Measurements from ENCODE around the gene SLC17A2.
"Not testable (repeated sequence)": the region's sequence is repeated elsewhere in the genome, so short reads cannot be mapped to it uniquely, and the experiment has no call there.

Gene SLC17A2

DNA sequence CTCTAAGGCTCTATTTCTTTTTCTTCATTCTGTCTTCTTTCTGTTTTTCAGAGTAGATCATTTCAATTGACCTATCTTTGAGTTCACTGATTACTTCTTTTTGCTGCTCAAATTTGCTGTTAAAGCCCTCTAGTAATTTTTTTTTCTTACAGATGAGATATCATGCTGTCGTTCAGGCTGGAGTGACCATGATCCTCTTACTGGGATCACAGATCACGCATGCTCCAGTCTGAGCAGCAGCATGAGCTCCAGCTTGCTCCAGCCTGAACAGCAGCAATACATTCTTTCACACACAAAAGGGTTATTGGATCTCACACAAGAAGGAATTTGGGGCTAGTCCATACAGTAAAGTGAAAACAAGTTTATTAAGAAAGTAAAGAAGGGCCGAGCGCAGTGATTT lies 19.8 kb upstream of the SLC17A2 start:
- DNase-seq, result no peak

GRCh38 chr6:25949695-25950094 lies 19.2 kb upstream of the SLC17A2 start:
- DNase-seq, result no peak

DNA sequence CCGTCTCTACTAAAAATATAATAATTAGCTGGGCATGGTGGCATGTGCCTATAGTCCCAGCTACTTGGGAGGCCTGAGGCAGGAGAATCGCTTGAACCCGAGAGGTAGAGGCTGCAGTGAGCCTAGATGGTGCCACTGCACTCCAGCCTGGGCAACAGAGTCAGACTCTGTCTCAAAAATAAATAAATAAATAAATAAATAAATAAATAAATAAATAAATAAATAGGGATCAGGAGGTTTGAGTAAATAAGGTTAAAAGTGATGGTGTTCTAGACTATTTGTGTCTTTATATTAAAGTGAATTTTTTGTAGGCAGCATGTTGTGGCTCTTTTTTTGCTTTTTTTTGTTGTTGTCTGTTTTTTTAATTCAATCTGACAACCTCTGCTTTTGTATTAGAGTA lies 17.0 kb upstream of the SLC17A2 start:
- DNase-seq, result not testable (repeated sequence)

DNA sequence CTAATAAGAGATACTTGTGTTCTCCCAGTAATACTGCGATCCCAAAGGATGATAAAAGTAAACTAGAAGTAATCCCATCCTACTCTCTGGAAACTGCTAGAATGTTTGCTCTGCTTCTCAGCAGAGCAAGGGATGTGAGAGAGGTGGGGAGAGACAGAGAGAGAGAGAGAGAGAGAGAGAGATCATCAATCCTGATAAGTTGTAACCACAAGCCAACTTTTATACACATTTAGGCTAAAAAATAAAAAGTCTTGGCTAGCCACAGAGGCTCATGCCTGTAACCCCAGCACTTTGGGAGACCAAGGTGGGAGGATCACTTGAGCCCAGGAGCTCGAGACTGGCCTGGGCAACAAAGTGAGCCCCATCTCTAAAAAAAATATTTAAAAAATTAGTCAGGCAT lies 16.1 kb upstream of the SLC17A2 start:
- no peak for DNase-seq

- not testable (repeated sequence) for DNase-seq
These were observed 15.2 kb upstream of the SLC17A2 start for GRCh38 chr6:25945738-25946137.

- DNase-seq, result no peak
These were observed 14.4 kb upstream of the SLC17A2 start for GRCh38 chr6:25944688-25945574.

DNA sequence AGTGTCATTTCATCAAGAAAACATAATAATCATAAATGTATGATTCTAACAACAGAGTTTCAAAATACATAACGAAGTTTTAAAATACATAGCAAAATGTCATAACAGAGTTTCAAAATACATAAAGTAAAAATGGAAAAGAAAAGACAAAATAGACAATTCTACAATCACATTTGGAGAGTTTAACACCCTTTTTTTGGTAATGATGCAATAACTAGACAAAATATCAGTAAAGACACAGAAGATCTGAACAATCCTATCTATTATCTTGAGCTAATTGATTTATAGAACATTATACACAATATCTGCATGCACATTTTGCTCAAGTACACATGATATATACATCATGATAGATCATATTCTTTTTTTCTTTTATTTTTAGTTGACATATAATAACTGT lies 13.4 kb upstream of the SLC17A2 start:
- DNase-seq, result no peak

DNA sequence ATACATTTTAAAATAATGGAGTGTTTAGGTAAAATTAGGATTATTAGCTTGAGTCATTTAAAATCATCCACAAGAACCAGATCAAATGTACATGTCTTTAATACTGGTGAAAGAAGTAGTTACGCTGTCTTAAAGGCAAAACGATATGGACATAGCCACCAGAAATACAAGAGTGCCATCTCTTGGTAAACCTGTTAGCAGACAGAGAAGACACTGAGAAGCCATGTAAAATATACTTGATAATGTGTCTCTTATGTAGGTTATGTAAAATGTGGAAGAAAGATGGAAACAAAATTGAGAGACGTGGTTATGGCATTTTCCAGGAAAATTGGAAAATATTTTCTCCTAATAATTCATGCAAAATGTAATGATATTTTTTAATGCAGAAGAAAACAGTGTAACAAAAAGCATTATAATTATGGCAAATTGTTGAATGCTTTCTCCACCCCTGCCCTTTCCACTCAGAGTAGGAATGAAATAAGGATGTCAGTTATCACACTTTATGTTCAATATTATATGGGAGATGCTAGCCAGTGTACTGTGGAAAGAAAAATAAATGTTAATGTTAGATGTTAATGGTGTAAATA lies 12.2 kb upstream of the SLC17A2 start:
- DNase-seq, result peak; percentile 49

DNA sequence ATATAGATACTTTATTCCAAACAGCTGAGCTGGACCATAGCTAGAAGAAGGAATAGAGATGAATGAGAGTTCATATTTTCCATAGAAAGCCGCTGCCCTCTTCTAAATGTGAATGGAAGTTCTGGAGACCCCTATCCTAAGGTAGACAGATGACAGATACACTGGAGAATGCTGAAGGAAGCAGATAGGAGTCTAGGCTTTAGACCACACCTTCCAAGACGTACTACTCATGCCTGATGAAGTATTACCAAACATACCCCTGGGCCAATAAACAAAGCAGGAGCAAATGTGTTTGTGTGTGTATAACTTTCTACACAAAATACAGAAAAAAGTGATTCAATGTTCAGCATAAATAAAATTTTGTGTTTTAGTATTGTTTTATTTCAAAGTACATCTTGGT lies 9.1 kb upstream of the SLC17A2 start:
- DNase-seq, result no peak

DNA sequence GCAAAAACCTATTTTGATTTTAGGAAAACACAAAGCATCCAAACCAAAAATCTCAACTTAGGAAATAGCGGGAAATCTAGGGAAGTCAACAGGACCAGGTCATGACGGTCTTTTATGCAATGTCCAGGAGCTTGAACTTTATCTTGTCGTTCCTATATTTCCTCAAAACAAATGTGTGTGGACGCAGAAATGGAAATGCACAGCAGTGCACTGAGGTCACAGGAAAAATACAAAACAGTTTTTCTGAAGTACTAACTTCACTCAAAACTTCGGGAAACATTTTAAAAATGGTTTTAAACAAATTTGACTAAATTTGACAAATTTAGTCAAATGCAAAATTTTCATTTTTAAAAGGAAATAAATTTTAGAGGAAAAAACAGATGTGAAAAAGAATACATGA lies 5.5 kb upstream of the SLC17A2 start:
- DNase-seq, result no peak

GRCh38 chr6:25934735-25935313 lies 4.3 kb upstream of the SLC17A2 start:
- DNase-seq, result no peak

- DNase-seq, result no peak
These were observed 3.7 kb upstream of the SLC17A2 start for GRCh38 chr6:25934156-25934555.

- DNase-seq, result no peak
These were observed 869 bp upstream of the SLC17A2 start for GRCh38 chr6:25931411-25931709.

DNA sequence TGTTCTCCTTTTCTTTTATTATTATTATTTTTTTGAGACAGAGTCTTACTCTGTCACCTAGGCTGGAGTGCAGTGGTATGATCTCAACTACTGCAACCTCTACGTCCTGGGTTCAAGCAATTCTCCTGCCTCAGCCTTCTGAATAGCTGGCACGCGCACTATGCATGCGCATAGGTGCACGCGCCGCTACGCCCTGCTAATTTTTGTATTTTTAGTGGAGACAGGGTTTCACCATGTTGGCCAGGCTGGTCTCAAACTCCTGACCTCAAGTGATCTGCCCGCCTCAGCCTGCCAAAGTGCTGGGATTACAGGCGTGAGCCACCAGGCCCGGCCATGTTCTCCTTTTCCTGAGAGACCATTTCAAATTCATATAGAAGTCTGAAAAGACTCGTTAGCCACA lies 706 bp downstream of the SLC17A2 start:
- DNase-seq, result not testable (repeated sequence)

DNA sequence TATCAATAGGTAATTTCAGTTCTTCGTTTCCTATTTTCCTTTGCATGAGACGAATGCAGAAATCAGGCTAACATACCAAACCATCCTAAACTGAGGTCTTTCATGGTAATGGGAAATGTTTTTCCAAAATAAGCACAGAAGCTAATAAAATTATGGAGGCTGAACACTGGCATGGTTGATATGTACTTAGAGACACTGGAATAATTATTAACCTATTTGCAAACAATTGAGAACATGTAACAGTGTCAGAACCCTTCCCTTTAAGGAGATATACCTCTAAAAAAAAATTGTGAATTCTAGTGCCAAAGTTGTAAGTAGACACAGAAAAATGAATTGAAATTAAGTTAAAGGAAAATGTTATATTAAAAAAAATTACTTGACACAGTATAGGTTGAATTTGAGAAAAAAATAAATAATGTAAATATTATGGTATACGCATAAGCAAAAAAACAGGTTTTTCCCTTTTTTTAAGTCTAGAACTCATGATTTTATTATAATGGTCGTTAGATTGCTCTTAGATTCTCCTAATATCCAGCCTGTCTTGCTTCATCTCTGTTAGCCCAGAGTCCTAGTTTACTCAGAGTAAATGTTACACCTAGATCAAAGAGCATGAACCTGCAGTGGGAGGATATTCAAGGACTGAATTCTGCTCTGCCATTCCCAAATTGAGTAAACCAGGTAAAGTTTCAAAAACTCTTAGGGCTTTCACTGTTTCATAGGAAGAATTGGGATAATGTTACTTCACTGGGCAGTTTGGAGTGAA lies 1.7 kb downstream of the SLC17A2 start:
- DNase-seq, result no peak

DNA sequence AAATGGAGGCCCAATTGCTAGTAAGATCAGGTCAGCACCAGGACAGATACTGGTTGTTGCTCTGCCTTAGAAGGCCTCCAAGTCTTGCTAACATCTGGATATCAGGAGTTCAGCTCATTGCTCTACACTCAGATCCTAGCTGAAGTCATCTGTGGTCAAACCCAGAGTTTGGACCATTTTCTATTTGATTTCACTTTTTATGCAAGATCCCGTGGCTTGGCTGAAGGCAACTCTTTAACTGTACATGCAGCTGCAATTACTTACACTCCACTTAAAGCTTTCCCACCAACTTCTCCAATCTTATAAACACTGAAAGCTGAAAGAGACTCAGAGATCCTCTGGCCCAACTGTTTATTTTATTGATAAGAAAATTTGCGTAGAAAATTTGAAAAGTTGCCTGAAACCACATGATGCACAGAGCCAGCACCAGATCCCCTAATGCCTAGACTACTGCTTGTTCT lies 2.7 kb downstream of the SLC17A2 start:
- DNase-seq, result no peak

DNA sequence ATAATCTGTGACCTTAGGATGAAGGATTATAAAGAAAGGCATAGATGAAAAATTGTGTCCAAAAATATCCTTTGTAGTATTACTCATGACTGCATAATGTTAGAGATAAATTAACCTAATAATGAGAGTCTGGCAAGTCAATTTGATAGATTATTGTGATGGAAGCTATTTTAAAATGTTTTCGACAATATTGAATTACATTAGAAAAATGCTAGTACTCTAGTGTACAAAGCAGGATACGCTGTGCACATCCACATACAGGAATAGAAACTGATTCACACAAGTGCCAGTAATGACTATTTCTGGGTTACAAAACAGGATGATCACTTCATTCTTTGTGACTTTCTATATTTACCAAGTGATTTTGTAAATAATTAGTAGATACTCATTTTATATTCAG lies 3.3 kb downstream of the SLC17A2 start:
- DNase-seq, result no peak

DNA sequence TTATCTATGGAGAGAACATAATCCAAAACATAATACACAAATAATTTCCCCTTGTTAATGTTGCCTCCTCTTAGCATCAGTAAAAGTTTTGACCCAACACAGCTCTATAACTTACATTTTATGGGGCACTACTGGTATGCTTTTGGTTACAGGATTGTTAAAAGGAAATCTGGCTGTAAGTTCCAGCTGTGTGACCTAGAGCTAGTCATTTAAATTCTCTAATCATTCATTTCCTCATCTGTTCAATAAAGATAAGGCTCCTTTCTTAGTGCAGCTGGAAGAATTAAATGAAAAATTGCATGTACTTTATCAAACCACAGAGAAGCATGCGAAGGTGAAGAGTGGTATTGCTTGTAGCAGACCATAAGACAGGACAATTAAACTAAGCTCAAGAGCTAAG lies 4.6 kb downstream of the SLC17A2 start:
- DNase-seq, result no peak

DNA sequence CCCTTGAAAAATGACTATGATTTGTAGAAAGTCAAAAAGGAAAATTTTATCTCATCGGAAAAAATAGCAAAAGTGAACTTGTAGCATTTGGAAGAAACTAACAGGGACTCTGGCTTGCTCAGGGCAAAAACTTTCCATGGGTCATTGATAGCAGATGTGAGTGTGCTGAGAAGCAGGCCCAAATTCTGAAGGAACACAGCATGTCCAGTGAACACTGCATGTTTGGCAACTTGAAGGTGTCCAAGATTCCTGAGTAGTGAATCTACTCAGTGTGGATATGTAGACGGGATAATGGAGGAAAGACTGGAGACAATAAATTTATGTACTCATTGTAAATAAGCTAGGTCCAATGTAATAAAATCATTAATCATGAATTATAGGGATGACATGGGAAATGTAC lies 8.2 kb downstream of the SLC17A2 start:
- no peak for DNase-seq

GRCh38 chr6:25921525-25922203 lies 8.8 kb downstream of the SLC17A2 start:
- DNase-seq, result no peak

DNA sequence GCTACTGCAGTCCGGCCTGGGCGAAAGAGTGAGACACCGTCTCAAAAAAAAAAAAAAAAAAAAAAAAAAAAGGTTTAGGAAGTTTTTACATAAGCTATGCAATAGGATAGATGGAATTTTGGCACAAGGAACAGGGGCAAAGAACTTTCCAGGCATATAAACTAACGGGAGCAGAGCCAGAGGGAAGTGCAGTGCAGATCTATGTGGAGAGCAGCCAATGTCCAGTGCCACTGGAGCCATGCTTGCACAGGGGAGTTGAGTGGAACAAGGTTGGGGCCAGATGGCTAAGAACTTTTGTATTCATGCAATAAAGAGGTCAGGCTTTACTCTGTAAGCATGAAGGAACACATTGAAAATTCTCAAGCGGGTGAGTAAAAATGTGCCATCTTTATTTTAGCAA lies 10.8 kb downstream of the SLC17A2 start:
- no peak for DNase-seq

DNA sequence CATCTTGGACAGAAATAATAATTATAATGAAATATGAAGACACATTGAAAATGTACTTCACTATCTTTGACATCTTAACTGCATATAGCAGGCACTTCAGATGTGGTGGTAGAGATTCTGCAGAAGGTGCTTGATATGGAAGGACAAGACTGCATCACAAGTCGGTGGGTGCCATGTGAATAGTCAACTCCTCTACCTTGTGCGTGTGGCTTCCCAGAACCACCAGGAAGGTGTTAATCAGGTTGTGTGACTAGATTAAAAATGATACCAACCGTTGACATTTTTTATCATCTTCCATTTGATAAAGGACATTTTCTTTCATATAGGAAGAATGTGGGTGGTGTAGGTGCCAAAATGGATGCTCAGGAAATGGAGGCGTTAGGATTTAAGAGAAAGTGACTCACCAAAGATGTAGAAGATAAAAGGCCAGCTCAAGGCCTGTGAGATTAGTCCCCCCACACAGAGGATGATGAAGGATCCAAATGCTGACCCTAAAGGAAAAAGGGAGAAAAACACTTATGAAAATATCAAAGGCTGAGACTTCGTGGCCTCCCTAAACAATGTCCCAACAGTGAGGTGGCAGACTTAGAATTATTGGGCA lies 12.3 kb downstream of the SLC17A2 start:
- no peak for DNase-seq

Measured in CD4-positive, alpha-beta T cell treated with Interleukin-4 for 4 hours (primary cell).